Measurements from ENCODE around the gene SPATS2L. TPM values are rescaled to one million over a fixed set of nuclear protein-coding genes. Genes with fewer than 3 reads are reported as not detected.
A peak's percentile ranks its signal among the peaks of the same experiment; 100 is the strongest.

The SPATS2L gene
- total and polyA plus RNA-seq, 2 of the 13 experiments (the other 11 are each of a cell fraction or from before 2014, with no cell fraction given), result 154 to 212 TPM

GRCh38 chr2:200302940-200303727 lies 3.4 kb upstream of the SPATS2L start (continued):
- no peak for TF ChIP-seq ZFYVE20 (CRISPR knock-in tag; IDR thresholded peaks at IDR 0.05; ENCODE audit: borderline replicate concordance, low read depth)
- no peak for TF ChIP-seq NR1H2 (CRISPR knock-in tag; IDR thresholded peaks at IDR 0.05; ENCODE audit: borderline replicate concordance, low read depth)
- no peak for TF ChIP-seq PLRG1 (conservative IDR thresholded peaks at IDR 0.05)
- 0 out of 2 replicates have a peak, but pooled peaks have one; percentile 46 for TF ChIP-seq ZNF670 (CRISPR knock-in tag; IDR thresholded peaks at IDR 0.05; ENCODE audit: borderline replicate concordance)
- TF ChIP-seq MTA1 (CRISPR knock-in tag; IDR thresholded peaks at IDR 0.05; ENCODE audit: borderline replicate concordance), result no peak
- TF ChIP-seq HNF1A (IDR thresholded peaks at IDR 0.05; ENCODE audit: low read depth), result peak; percentile 84
- peak; percentile 93 for TF ChIP-seq HNF1A (CRISPR knock-in tag; IDR thresholded peaks at IDR 0.05; ENCODE audit: borderline replicate concordance)
- peak; percentile 95 for TF ChIP-seq HNF1B (CRISPR knock-in tag; IDR thresholded peaks at IDR 0.05)
- TF ChIP-seq TERF1 (CRISPR knock-in tag; IDR thresholded peaks at IDR 0.05), result no peak
- TF ChIP-seq ZNF597 (CRISPR knock-in tag; IDR thresholded peaks at IDR 0.05), result no peak
- peak; percentile 97 for TF ChIP-seq TCF7 (IDR thresholded peaks at IDR 0.05; ENCODE audit: low read depth)
- TF ChIP-seq ZC3H4 (CRISPR knock-in tag; IDR thresholded peaks at IDR 0.05; ENCODE audit: borderline replicate concordance), result no peak
- TF ChIP-seq PAXIP1 (CRISPR knock-in tag; conservative IDR thresholded peaks at IDR 0.05), result peak; percentile 85
- TF ChIP-seq ELK4 (CRISPR knock-in tag; IDR thresholded peaks at IDR 0.05; ENCODE audit: borderline replicate concordance), result no peak
- TF ChIP-seq ZNF761 (CRISPR knock-in tag; conservative IDR thresholded peaks at IDR 0.05), result no peak
